K562 (cell line): ENCODE data around the gene RBM34. TPM values are rescaled to one million over a fixed set of nuclear protein-coding genes. Genes with fewer than 3 reads are reported as not detected.

Source experiments
- ARID2 ChIP-seq: fragments of 450-650 bp; IDR thresholded peaks from 2 replicates; pipeline ENCODE4 v1.6.1; 2017; ENCODE audit warnings: antibody characterized with exemption, mild to moderate bottlenecking
- BHLHE40 ChIP-seq: IDR thresholded peaks from 2 replicates; pipeline ENCODE4 v1.6.1; 2011; ENCODE audit warnings: low read length, improper control_type of control experiment
- DIDO1 ChIP-seq: fragments of 450-650 bp; IDR thresholded peaks from 2 replicates; pipeline ENCODE4 v1.6.1; 2016; ENCODE audit warnings: low read depth, missing biosample characterization, missing genetic modification characterization
- FOXJ3 ChIP-seq: sonication (generic); formaldehyde crosslinking; IDR thresholded peaks from 2 replicates; pipeline ENCODE4 v1.4.0; 2020; ENCODE audit warnings: mild to moderate bottlenecking, missing genetic modification reagents
- GTF3C2 ChIP-seq: IDR thresholded peaks from 3 replicates; pipeline ENCODE4 v1.6.1; 2011; ENCODE audit warnings: borderline replicate concordance, mild to moderate bottlenecking, moderate library complexity; ENCODE audit not compliant: insufficient read length; ENCODE audit errors: extremely low read depth
- ILF3 ChIP-seq: fragments of 450-650 bp; IDR thresholded peaks from 2 replicates; pipeline ENCODE4 v1.6.1; 2018; ENCODE audit warnings: antibody characterized with exemption, mild to moderate bottlenecking, moderate library complexity, borderline replicate concordance
- NBN ChIP-seq: fragments of 450-650 bp; IDR thresholded peaks from 2 replicates; pipeline ENCODE4 v1.6.1; 2016; ENCODE audit warnings: low read depth, mild to moderate bottlenecking
- SMARCA4 ChIP-seq: fragments of 450-650 bp; IDR thresholded peaks from 2 replicates; pipeline ENCODE4 v1.6.1; 2016
- SNRNP70 ChIP-seq: fragments of 200-400 bp; formaldehyde crosslinking; optimal IDR thresholded peaks from 2 replicates; pipeline ENCODE3; 2017; ENCODE audit warnings: low read depth, low read length
- SRF ChIP-seq, 2 experiments: fragments of 250-450, 450-650 bp in 1 of 2; sonication (Bioruptor Pico) in 1 of 2; sonication (generic) in 1 of 2; formaldehyde crosslinking; IDR thresholded peaks; 2 replicates each; pipeline versions ENCODE4 v1.5.0 to v1.5.1; 2020 to 2022; ENCODE audit warnings: mild to moderate bottlenecking in 1 of 2, missing genetic modification reagents in 1 of 2
- SRSF9 ChIP-seq: fragments of 200-400 bp; formaldehyde crosslinking; IDR thresholded peaks from 2 replicates; pipeline ENCODE4 v1.6.1; 2017; ENCODE audit warnings: low read depth, low read length, borderline replicate concordance
- TEAD4 ChIP-seq, 2 experiments: sonication (generic) in 1 of 2; formaldehyde crosslinking in 1 of 2; IDR thresholded peaks; 2 replicates each; pipeline versions ENCODE4 v1.6.1 to v1.8.0; 2012 to 2022; ENCODE audit warnings: borderline replicate concordance in 1 of 2, inconsistent platforms in 1 of 2, low read length in 1 of 2, mild to moderate bottlenecking in 1 of 2, missing genetic modification reagents in 1 of 2
- YY1 ChIP-seq, 3 experiments: IDR thresholded peaks; 2 replicates each; pipeline ENCODE4 v1.6.1; 2011; ENCODE audit warnings: low read length in 2 of 3, mild to moderate bottlenecking in 2 of 3, moderate library complexity in 2 of 3, borderline replicate concordance in 1 of 3, control low read depth in 1 of 3, low read depth in 1 of 3; ENCODE audit not compliant: insufficient read depth in 3 of 3, insufficient replicate concordance in 2 of 3, control insufficient read depth in 1 of 3, insufficient read length in 1 of 3; ENCODE audit errors: extremely low read depth in 1 of 3
- ZEB2 ChIP-seq: fragments of 450-650 bp; IDR thresholded peaks from 2 replicates; pipeline ENCODE4 v1.6.1; 2016
- ZNF146 ChIP-seq: IDR thresholded peaks from one replicate; pipeline ENCODE4 v1.6.1; 2018; ENCODE audit warnings: missing compliant biosample characterization; ENCODE audit not compliant: unreplicated experiment
- ZNF347 ChIP-seq: fragments of 450-650 bp; formaldehyde crosslinking; IDR thresholded peaks from 2 replicates; pipeline ENCODE4 v1.4.0; 2020; ENCODE audit warnings: low read depth, mild to moderate bottlenecking, moderate library complexity
- ZNF444 ChIP-seq: fragments of 250-450 bp; sonication (Bioruptor Pico); IDR thresholded peaks from 2 replicates; pipeline ENCODE4 v1.4.0; 2020; ENCODE audit warnings: mild to moderate bottlenecking, moderate library complexity
- ZNF445 ChIP-seq: fragments of 250-450 bp; sonication (Bioruptor Pico); IDR thresholded peaks from 2 replicates; pipeline ENCODE4 v1.4.0; 2020; ENCODE audit warnings: low read depth, mild to moderate bottlenecking, moderate library complexity
- ZNF740 ChIP-seq, 3 experiments: fragments of 200-800 bp in 1 of 3; sonication (Bioruptor generic) in 1 of 3; sonication (generic) in 1 of 3; formaldehyde crosslinking in 1 of 3; IDR thresholded peaks; 2 replicates each; pipeline versions ENCODE4 v1.6.1 to v1.8.0; 2016 to 2022; ENCODE audit warnings: mild to moderate bottlenecking in 2 of 3, missing compliant biosample characterization in 2 of 3, missing genetic modification characterization in 2 of 3, missing genetic modification reagents in 1 of 3
- polyA plus RNA-seq, 8 experiments: library from polyadenylated mRNA; depleted of rRNA in 4 of 8; stranded (reverse) in 5 of 8; unstranded in 3 of 8; fragments of >200 nt; fragmentation: Nextera tagmentation in 2 of 8; fragmentation: Illumina TruSeq in 1 of 8; extraction: Ambion mirVana in 2 of 8; extraction: Trizol in 1 of 8; gene quantifications; 2 replicates each; pipeline versions ENCODE4 v1.2.1 to v1.2.3, GENCODE V29; 2011 to 2014; ENCODE audit warnings: inconsistent platforms in 1 of 8, missing spikeins in 1 of 8
- total RNA-seq, 7 experiments: library from RNA; depleted of rRNA in 6 of 7; stranded (reverse); fragments of >200 nt in 6 of 7; fragmentation: Illumina TruSeq in 2 of 7; extraction: Trizol in 2 of 7; gene quantifications; 2 replicates each; pipeline versions ENCODE4 v1.2.1 to v1.2.3, GENCODE V29; 2011 to 2021; ENCODE audit warnings: low replicate concordance in 1 of 7
- TF ChIP-seq, protein P1 (sequence below): IDR thresholded peaks from 2 replicates; pipeline ENCODE4 v1.6.1; 2011; ENCODE audit warnings: borderline replicate concordance, low read depth, mild to moderate bottlenecking, moderate library complexity, low read length; ENCODE audit not compliant: insufficient read depth, poor library complexity, severe bottlenecking

RBM34 gene
- total and polyA plus RNA-seq, 9 of the 15 experiments (the other 6 are each of a cell fraction or from before 2014, with no cell fraction given) = 64.0 to 178 (median 124) TPM

- TF ChIP-seq FOXJ3 (CRISPR knock-in tag) (no peak), ARID2 (no peak; the same call in 1 of the 2 replicates), ILF3 (no peak), ZEB2 (peak; percentile 15; the same call in 1 of the 2 replicates), ZNF740 (CRISPR knock-in tag; IDR thresholded peaks at IDR 0.05) (no peak), ZNF740 (tag; IDR thresholded peaks at IDR 0.05) (no peak), TEAD4 (IDR thresholded peaks at IDR 0.05; ENCODE audit: low read length) (no peak), TEAD4 (CRISPR knock-in tag; IDR thresholded peaks at IDR 0.05; ENCODE audit: borderline replicate concordance) (no peak), BHLHE40 (peak; percentile 65), ZNF146 (no peak), SMARCA4 (peak; percentile 65), NBN (peak; percentile 75), ZNF347 (CRISPR knock-in tag) (0 out of 2 replicates have a peak, but pooled peaks have one; percentile 54), YY1 (IDR thresholded peaks at IDR 0.05; ENCODE audit: borderline replicate concordance in 1 of 3, control insufficient read depth in 1 of 3, extremely low read depth in 1 of 3, insufficient read depth in 3 of 3, insufficient read length in 1 of 3, insufficient replicate concordance in 2 of 3, low read depth in 1 of 3, low read length in 2 of 3) (peak in 2 of 3 experiments; percentile 78 to 80), DIDO1 (0 out of 2 replicates have a peak, but pooled peaks have one; percentile 42), GTF3C2 (no peak), SRSF9 (no peak), SNRNP70 (no peak), ZNF444 (CRISPR knock-in tag) (no peak; the same call in 1 of the 2 replicates), SRF (CRISPR knock-in tag; IDR thresholded peaks at IDR 0.05) (peak in 1 of 2 experiments; percentile 81; a peak in 2 of 4 replicates), ZNF445 (peak; percentile 71)
- TF ChIP-seq, protein P1, sequence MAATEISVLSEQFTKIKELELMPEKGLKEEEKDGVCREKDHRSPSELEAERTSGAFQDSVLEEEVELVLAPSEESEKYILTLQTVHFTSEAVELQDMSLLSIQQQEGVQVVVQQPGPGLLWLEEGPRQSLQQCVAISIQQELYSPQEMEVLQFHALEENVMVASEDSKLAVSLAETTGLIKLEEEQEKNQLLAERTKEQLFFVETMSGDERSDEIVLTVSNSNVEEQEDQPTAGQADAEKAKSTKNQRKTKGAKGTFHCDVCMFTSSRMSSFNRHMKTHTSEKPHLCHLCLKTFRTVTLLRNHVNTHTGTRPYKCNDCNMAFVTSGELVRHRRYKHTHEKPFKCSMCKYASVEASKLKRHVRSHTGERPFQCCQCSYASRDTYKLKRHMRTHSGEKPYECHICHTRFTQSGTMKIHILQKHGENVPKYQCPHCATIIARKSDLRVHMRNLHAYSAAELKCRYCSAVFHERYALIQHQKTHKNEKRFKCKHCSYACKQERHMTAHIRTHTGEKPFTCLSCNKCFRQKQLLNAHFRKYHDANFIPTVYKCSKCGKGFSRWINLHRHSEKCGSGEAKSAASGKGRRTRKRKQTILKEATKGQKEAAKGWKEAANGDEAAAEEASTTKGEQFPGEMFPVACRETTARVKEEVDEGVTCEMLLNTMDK = peak; percentile 88
Measured at GRCh38 chr1:235160957-235161684, at the start of gene RBM34 (continued).
